K562 (cell line): ENCODE results near the gene IL25. TPM values are rescaled to one million over a fixed set of nuclear protein-coding genes. Genes with fewer than 3 reads are reported as not detected.

ENCODE experiments used
- ATAC-seq: fragments of 200-7000 bp; cut with Tn5 transposase; 3 replicates; pipeline ENCODE4 v1.9.1; 2020; ENCODE audit warnings: moderate library complexity
- BruUV-seq: library from RNA; stranded (reverse); fragments of 400-500 nt; replicated peaks from 2 replicates; lab custom pipeline; 2021; lab: Mats Ljungman, UMichigan
- CTCF ChIA-PET: fragments of 300-600 bp; formaldehyde crosslinking; extraction: SDS; loops from one replicate; lab custom pipeline; 2021; ENCODE audit warnings: low intra/inter-chr PET ratio; lab: Yijun Ruan, JAX
- POLR2A ChIA-PET: fragments of 300-600, 350-650 bp; sonication (Branson Sonifier 250); formaldehyde crosslinking; extraction: SDS; loops from one replicate; lab custom pipeline; 2021; ENCODE audit warnings: antibody characterized with exemption, inconsistent platforms; lab: Yijun Ruan, JAX
- DNase-seq, 4 experiments: peaks; one replicate each; pipeline versions ENCODE4 v3.0.0 to v3.0.0-alpha.2; 2011 to 2018; ENCODE audit warnings: low spot score in 3 of 4, mixed read lengths in 3 of 4; ENCODE audit errors: extremely low read depth in 1 of 4
- FAIRE-seq: peaks from 2 replicates; lab custom pipeline; 2011; peaks lifted over from hg19 to GRCh38; lab: Jason Lieb, UNC
- H2AFZ ChIP-seq: 2 replicates; pipeline ENCODE4 v1.6.0; 2011; ENCODE audit warnings: low read depth, low read length, control low read depth, inconsistent platforms
- H3K27ac ChIP-seq: fragments of 200-600 bp; 3 replicates; pipeline ENCODE4 v1.8.0; 2011; ENCODE audit warnings: low read depth, mild to moderate bottlenecking, control low read depth, inconsistent platforms, low read length, moderate library complexity, mixed read lengths; ENCODE audit errors: extremely low read depth
- H3K27me3 ChIP-seq, 2 experiments: fragments of 300-600 bp in 1 of 2; 2 replicates in 1 of 2; 3 replicates in 1 of 2; pipeline versions ENCODE4 v1.6.0 to v1.8.0; 2011; ENCODE audit warnings: inconsistent platforms in 2 of 2, low read length in 2 of 2, mild to moderate bottlenecking in 1 of 2, mixed read lengths in 1 of 2, moderate library complexity in 1 of 2; ENCODE audit not compliant: control insufficient read depth in 2 of 2, insufficient read depth in 2 of 2
- H3K36me3 ChIP-seq: fragments of 300-600 bp; 3 replicates; pipeline ENCODE4 v1.8.0; 2011; ENCODE audit warnings: mild to moderate bottlenecking, low read length, inconsistent platforms; ENCODE audit not compliant: control insufficient read depth, insufficient read depth
- H3K4me1 ChIP-seq, 2 experiments: fragments of 200-600 bp in 1 of 2; replicated peaks in 1 of 2; 2 replicates in 1 of 2; 3 replicates in 1 of 2; pipeline versions ENCODE4 v1.5.1 to v1.8.0; 2011; ENCODE audit warnings: inconsistent platforms in 2 of 2, low read length in 2 of 2, mild to moderate bottlenecking in 1 of 2, mixed read lengths in 1 of 2, moderate library complexity in 1 of 2; ENCODE audit not compliant: control insufficient read depth in 2 of 2, insufficient read depth in 2 of 2
- H3K4me2 ChIP-seq: 2 replicates; pipeline ENCODE4 v1.6.1; 2011; ENCODE audit warnings: low read length, control low read depth, inconsistent platforms, mixed read lengths; ENCODE audit not compliant: insufficient read depth
- H3K4me3 ChIP-seq: fragments of 200-600 bp; sonication (generic), shearing (Covaris generic); 2 replicates; pipeline ENCODE4 v1.5.1; 2016; ENCODE audit warnings: control low read depth, inconsistent platforms
- H3K79me2 ChIP-seq: fragments of 200-600 bp; 3 replicates; pipeline ENCODE4 v1.8.0; 2011; ENCODE audit warnings: low read length, inconsistent platforms; ENCODE audit not compliant: control insufficient read depth, insufficient read depth
- H3K9ac ChIP-seq, 2 experiments: 2 replicates each; pipeline versions ENCODE4 v1.6.0 to v1.6.1; 2011; ENCODE audit warnings: low read depth in 2 of 2, low read length in 2 of 2, control low read depth in 1 of 2, inconsistent platforms in 1 of 2, mild to moderate bottlenecking in 1 of 2, mixed read lengths in 1 of 2; ENCODE audit not compliant: insufficient read depth in 1 of 2
- H3K9me1 ChIP-seq: one replicate; pipeline ENCODE4 v1.6.0; 2011; ENCODE audit warnings: inconsistent platforms, mild to moderate bottlenecking, low read length, moderate library complexity; ENCODE audit not compliant: control insufficient read depth, insufficient read depth
- H3K9me3 ChIP-seq: replicated peaks from 2 replicates; pipeline ENCODE4 v1.5.1; 2011; ENCODE audit warnings: low read depth, low read length, inconsistent platforms; ENCODE audit not compliant: control insufficient read depth, insufficient read depth
- H4K20me1 ChIP-seq: replicated peaks from 2 replicates; pipeline ENCODE4 v1.6.1; 2011; ENCODE audit warnings: low read length, inconsistent platforms, mixed read lengths; ENCODE audit not compliant: control insufficient read depth, insufficient read depth
- ATF1 ChIP-seq, 2 experiments: fragments of 450-650 bp in 1 of 2; IDR thresholded peaks; 2 replicates each; pipeline ENCODE4 v1.6.1; 2016; ENCODE audit warnings: missing compliant biosample characterization in 1 of 2, missing genetic modification characterization in 1 of 2
- HNRNPLL ChIP-seq: fragments of 200-400 bp; formaldehyde crosslinking; IDR thresholded peaks from 2 replicates; pipeline ENCODE4 v1.6.1; 2017; ENCODE audit warnings: low read length, low read depth, mild to moderate bottlenecking; ENCODE audit not compliant: poor library complexity, severe bottlenecking
- MAFK ChIP-seq: IDR thresholded peaks from 2 replicates; pipeline ENCODE4 v1.6.1; 2011; ENCODE audit warnings: low read length, improper control_type of control experiment
- SMARCA4 ChIP-seq: fragments of 450-650 bp; IDR thresholded peaks from 2 replicates; pipeline ENCODE4 v1.6.1; 2016
- ZNF197 ChIP-seq: fragments of 200-800 bp; sonication (Bioruptor generic); IDR thresholded peaks from 2 replicates; pipeline ENCODE4 v1.6.1; 2016; ENCODE audit warnings: low read depth, missing genetic modification characterization, missing compliant biosample characterization
- WGBS: fragments of 100-300 bp; shearing (Covaris generic); methylation state at CpG from one replicate; pipeline ENCODE4 v1.1.6; 2016; ENCODE audit warnings: low coverage, mixed read lengths; ENCODE audit not compliant: insufficient coverage; ENCODE audit errors: missing lambda C conversion rate; 5-methylcytosine and 5-hydroxymethylcytosine counted together
- in situ Hi-C: fragments of 300-500 bp; cut with MboI; formaldehyde crosslinking; loops from 4 replicates; pipeline ENCODE4 v1.15.0; 2018; ENCODE audit warnings: inconsistent platforms, mixed read lengths
- intact Hi-C: fragments of 100-400 bp; cut with micrococcal nuclease; formaldehyde crosslinking; loops from 2 replicates; pipeline ENCODE4 v1.14.2; 2022
- polyA plus RNA-seq, 8 experiments: library from polyadenylated mRNA; depleted of rRNA in 4 of 8; stranded (reverse) in 5 of 8; unstranded in 3 of 8; fragments of >200 nt; fragmentation: Nextera tagmentation in 2 of 8; fragmentation: Illumina TruSeq in 1 of 8; extraction: Ambion mirVana in 2 of 8; extraction: Trizol in 1 of 8; gene quantifications; 2 replicates each; pipeline versions ENCODE4 v1.2.1 to v1.2.3, GENCODE V29; 2011 to 2014; ENCODE audit warnings: inconsistent platforms in 1 of 8, missing spikeins in 1 of 8
- total RNA-seq, 7 experiments: library from RNA; depleted of rRNA in 6 of 7; stranded (reverse); fragments of >200 nt in 6 of 7; fragmentation: Illumina TruSeq in 2 of 7; extraction: Trizol in 2 of 7; gene quantifications; 2 replicates each; pipeline versions ENCODE4 v1.2.1 to v1.2.3, GENCODE V29; 2011 to 2021; ENCODE audit warnings: low replicate concordance in 1 of 7
- TF ChIP-seq, protein P1 (sequence below): sonication (generic); formaldehyde crosslinking; IDR thresholded peaks from 2 replicates; pipeline ENCODE4 v1.8.0; 2023; ENCODE audit warnings: mild to moderate bottlenecking, missing genetic modification reagents
- TF ChIP-seq, protein P2 (sequence below): fragments of 450-650 bp; formaldehyde crosslinking; IDR thresholded peaks from 2 replicates; pipeline ENCODE4 v1.4.0; 2020; ENCODE audit warnings: mild to moderate bottlenecking, moderate library complexity

Gene IL25
- total and polyA plus RNA-seq, 9 of the 15 experiments (the other 6 are each of a cell fraction or from before 2014, with no cell fraction given): not detected

DNA sequence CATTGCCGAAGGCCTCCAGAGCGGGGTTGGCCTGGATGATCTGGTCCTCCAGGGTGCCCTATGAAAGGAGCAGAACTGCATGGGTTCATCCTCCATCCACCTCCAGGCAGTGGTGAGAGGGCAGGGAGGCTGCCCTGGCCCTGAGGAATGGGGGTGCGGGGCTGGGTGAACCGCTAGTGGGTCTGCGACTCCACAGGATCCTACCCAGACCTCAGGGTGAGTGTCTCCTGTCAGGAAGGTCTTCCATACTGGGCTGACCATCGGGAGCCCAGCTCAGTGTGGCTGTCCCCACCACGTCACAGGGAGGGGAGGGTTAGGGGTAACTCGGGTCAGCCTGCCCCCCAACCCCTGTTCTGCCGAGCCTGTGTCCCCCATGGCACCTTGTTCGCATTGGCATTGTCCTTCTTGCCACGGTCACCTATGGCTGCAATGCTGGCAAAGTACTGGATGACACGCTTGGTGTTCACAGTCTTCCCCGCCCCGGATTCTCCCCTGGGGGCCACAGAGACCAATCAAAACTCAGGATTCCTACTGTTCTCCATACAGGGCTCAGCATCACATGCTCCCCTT is 31.8 kb downstream of the IL25 start:
- POLR2A ChIA-PET: no interaction called here
- H3K4me1 ChIP-seq: peaks cover 0 to 6% of the 10 kb centered on the region in 2 experiments; a peak in 2 of 5 replicates
- intact Hi-C loops (no loop called here), in situ Hi-C loops (no loop called here)
- no peak overlapping the region for H3K9ac ChIP-seq
- no peaks in the 10 kb centered on the region for H3K9me1 ChIP-seq
- ATAC-seq (no peak), FAIRE-seq (no peak), DNase-seq (no peak)
- WGBS: 6% methylated on average over 10 of the region's 14 CpGs
- H3K4me2 ChIP-seq: no peak overlapping the region
- H4K20me1 ChIP-seq: no peaks in the 10 kb centered on the region
- no peak overlapping the region for H3K4me3 ChIP-seq
- no peaks in the 10 kb centered on the region for H3K79me2 ChIP-seq
- no peaks in the 10 kb centered on the region for H3K9me3 ChIP-seq
- peaks cover 14 to 66% of the 10 kb centered on the region in 2 experiments; a peak in 4 of 5 replicates for H3K27me3 ChIP-seq
- H3K36me3 ChIP-seq: no peaks in the 10 kb centered on the region
- CTCF ChIA-PET: no interaction called here
- TF ChIP-seq ZNF197: no peak
- TF ChIP-seq, protein P1, sequence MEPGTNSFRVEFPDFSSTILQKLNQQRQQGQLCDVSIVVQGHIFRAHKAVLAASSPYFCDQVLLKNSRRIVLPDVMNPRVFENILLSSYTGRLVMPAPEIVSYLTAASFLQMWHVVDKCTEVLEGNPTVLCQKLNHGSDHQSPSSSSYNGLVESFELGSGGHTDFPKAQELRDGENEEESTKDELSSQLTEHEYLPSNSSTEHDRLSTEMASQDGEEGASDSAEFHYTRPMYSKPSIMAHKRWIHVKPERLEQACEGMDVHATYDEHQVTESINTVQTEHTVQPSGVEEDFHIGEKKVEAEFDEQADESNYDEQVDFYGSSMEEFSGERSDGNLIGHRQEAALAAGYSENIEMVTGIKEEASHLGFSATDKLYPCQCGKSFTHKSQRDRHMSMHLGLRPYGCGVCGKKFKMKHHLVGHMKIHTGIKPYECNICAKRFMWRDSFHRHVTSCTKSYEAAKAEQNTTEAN: no peak
- no peak for TF ChIP-seq MAFK
- no peak for TF ChIP-seq ATF1 (CRISPR knock-in tag; IDR thresholded peaks at IDR 0.05)
- TF ChIP-seq ATF1 (tag; IDR thresholded peaks at IDR 0.05): no peak
- TF ChIP-seq, protein P2, sequence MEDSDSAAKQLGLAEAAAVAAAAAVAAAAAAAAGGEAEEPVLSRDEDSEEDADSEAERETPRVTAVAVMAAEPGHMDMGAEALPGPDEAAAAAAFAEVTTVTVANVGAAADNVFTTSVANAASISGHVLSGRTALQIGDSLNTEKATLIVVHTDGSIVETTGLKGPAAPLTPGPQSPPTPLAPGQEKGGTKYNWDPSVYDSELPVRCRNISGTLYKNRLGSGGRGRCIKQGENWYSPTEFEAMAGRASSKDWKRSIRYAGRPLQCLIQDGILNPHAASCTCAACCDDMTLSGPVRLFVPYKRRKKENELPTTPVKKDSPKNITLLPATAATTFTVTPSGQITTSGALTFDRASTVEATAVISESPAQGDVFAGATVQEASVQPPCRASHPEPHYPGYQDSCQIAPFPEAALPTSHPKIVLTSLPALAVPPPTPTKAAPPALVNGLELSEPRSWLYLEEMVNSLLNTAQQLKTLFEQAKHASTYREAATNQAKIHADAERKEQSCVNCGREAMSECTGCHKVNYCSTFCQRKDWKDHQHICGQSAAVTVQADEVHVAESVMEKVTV (CRISPR knock-in tag): no peak
- TF ChIP-seq HNRNPLL: no peak
- no peak for TF ChIP-seq SMARCA4
- no peak overlapping the region for H3K27ac ChIP-seq
- no TSS peak for BruUV-seq
- H2AFZ ChIP-seq: no peak overlapping the region
